Astrocyte of the hippocampus (primary cell): Measurements from ENCODE around the gene FYCO1.

ENCODE experiments used
- DNase-seq: peaks from one replicate; pipeline ENCODE4 v3.0.0; 2011; ENCODE audit warnings: low read depth, low spot score

Gene FYCO1

DNA sequence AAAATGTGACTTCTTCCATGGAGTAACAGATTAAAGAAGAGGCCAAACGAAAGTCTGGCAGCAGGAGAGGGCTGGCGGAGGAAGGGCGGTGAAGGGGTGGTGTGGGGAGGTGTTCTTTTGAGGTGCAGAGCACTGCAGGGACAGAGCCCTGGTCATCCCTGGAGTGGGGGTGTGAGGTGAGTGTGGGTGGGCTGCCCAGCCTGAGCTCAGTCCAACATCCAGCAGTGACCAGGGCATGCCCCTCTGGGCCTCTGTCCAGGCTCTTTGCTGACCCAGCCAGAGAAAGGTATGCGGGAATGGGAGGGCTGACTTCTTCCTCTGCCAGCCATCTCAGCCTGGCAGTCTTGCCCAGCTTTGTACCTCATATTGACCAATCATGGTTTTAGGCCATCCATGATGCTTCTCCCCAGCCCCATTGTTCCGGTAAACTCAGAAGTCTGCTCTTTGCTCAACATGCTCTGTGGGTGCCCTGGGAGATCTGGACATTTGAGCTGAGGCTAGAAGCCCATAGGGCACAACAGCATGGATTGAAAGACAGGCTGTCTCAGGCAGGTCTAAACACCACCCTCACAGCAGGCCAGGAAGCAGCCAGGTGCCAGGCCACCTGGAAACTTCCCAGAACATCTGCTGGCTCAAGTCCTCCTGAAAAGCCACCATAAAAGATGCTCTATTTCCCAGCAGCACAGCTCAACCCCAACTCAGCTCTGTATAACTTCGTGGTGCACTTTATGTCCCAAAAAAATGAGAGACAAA, 78.3 kb downstream of the FYCO1 start:
- no peak for DNase-seq

GRCh38 chr3:45915518-45916231, 79.9 kb downstream of the FYCO1 start:
- DNase-seq, result peak; percentile 66

DNA sequence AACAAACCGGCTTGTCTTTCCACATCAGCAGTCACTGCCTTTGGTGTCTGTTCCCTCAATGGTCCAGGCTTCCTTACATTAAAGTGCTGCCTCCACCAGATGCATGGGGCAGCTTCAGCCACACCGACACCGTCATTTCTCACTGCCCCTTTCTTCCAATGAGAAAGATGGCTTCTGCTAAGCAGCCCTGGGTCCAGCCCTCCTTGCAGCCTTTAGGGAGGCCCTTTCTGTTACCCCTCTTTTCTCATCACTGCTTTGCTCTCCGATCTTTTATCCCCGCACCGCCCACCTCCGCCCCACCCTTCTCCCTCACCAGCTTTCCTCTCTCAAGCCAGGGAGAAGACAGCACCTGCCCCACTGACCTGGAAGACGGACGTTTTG, 80.6 kb downstream of the FYCO1 start:
- DNase-seq, result no peak

DNA sequence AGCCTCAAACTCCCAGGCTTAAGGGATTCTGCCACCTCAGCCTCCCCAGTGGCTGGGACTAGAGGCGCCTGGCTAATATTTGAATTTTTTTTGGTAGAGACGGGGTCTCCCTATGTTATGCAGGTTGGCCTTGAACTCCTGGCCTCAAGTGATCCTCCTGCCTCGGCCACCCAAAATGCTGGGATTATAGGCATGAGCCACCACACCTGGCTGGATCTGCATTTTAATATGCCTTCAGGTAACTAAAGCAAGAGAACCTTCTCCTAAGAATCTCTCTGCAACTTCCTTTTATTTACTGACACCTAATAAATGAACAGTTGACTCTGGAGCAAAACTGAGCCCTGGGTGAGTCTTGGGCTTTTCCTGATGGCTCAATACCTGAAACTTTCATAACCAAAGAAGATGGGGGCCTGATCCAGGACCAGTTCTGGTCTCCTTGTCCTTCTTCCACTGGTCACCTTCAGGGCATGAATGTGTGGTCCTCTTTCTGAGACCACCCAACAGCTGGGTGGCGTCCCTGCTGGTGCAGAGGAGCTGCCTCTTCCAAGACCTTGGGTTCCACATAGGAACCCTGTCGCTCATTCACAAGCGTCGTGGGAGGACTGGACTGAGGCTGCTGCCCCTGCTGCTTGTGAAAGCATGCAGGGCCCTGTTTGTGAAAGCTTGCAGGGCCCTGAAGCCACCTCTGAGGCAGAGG, 81.1 kb downstream of the FYCO1 start:
- no peak for DNase-seq

DNA sequence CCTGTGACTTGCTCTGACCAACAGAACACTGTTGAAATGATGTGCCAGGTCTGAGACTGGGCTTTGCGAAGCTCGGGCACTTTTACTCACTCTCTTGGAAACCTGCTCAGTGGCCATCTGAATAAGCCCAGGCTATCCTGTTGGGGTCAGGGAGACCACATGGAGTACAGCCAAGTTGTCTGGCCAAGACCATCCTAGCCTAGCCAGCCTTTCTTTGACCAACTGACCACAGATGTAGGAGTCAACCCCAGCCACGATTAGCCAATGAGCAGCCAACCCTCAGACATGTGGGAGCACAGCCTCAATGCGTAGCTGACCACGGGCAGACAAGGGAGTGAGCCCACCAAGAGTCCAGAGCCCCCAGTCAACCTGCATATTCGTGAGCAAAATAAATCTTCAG, 83.2 kb downstream of the FYCO1 start:
- no peak for DNase-seq

GRCh38 chr3:45911511-45912226, 84.0 kb downstream of the FYCO1 start:
- DNase-seq, result no peak

GRCh38 chr3:45910892-45911291, 84.7 kb downstream of the FYCO1 start:
- DNase-seq, result peak; percentile 25

DNA sequence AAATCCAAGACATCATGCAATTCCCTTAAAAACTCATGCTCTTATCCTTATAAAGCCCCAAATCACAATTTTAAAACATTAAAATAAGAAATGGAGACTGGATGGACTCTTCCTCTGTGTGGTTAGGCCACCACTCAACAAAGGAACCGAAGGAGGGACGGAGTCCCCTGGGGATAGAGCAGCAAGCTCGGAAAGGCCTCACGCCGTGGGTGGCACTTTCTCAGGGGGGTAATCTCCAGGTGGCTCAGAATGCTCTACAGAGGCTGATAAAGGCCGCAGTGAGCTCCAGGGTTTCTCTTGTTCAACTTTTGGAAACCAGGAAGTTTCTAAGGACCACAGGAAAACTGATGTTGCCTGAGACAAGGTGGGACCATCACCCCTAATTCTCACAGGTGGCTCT, 86.1 kb downstream of the FYCO1 start:
- DNase-seq, result no peak

DNA sequence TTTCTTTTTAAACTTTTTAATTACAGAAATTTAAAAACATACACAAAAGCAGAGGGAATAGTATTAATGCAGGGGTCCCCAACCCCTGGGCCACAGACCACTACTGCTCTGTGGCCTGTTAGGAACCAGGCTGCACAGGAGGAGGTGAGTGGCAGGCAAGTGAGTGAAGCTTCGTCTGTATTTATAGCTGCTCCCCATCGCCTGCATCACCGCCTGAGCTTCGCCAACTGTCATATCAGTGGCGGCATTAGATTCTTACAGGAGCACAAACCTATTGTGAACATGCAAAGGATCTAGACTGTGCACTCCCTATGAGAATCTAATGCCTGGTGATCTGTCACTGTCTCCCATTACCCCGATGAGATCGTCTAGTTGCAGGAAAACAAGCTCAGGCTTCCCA, 86.9 kb downstream of the FYCO1 start:
- DNase-seq, result no peak

DNA sequence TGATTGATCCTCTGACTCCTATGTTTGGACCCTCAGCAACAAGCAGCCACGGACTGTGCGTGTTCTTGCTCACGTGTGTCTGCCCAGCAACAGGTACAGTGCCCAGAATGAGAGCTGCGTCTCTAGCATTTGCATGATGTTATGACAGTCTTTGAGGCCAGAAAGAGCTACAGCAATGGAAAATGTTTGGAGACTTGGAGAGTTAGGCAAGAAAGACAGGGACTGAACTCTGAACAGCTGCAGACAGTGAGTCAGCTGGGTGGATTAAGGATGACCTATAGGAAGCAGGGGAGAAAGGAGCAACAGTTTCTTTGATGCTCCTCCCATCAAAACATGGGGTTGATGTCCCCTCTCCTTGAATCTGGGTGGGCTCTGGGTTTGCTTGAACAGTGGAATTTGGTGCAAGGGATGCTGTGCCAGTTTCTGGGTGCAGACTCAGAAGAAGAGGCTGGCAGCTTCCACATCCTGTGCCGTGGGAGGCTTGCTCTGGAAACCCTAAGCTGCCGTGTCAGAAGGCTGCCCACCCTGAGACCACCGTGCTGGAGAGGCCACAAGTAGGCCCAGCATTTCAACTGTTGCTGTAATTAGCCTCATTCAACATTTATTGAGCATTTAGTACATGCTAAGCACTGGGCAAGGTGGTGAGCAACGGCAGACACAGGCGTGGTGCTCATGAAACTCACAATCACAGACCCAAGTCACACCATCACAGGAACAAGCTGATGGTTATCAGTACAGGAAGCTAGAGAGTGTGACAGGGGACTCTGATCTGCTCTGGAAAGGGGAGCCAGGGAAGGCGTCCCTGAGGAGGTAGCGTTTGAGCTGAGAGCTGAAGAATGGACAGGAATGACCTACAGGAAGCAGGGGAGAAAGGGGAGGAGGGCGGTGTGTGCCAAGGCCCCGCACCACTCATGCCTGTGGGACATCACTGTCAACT, 87.6 kb downstream of the FYCO1 start:
- DNase-seq, result no peak

DNA sequence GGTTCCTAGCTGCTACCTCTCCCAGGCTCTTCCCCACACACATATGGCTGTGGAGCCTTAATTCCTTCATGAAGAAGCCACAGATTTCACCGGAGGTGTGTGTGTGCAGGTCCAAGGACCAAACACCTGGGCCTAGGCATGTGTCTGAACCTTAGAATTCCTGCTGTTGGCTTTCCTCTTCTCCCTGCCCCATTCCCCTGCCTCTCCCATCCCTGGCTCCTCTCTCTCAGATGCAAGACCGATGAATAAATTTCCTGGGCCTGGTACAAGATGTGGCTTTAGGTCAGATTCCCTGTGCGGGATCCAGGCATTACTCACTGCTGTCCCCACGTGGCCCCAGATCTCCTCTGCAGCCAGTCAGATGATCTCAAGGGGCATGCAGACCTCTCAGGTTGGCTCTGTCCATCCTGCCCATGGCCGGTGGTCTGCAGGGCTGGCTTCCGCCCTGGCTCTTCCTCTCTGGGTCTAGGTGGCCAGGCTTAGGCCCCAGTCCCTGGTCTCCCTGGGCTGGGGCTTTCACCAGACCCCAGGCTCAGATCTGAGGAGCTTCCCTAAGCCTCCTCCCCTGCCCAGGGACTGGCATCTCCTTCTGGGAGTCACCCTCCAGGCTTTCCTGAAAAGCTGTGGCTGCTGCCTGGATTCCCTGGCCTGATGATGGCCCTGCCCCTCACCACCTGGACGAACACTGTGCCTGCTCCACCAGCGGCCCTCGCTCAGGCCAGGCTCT, 88.8 kb downstream of the FYCO1 start:
- peak; percentile 63 for DNase-seq

GRCh38 chr3:45905755-45906154, 89.9 kb downstream of the FYCO1 start:
- no peak for DNase-seq

GRCh38 chr3:45904931-45905330, 90.7 kb downstream of the FYCO1 start:
- DNase-seq, result no peak

GRCh38 chr3:45896956-45897355, 98.7 kb downstream of the FYCO1 start:
- peak; percentile 61 for DNase-seq

GRCh38 chr3:45895686-45896468, 99.7 kb downstream of the FYCO1 start:
- DNase-seq, result no peak

- no peak for DNase-seq
These were observed 101.6 kb downstream of the FYCO1 start for GRCh38 chr3:45894015-45894414.

GRCh38 chr3:45892161-45892560, 103.5 kb downstream of the FYCO1 start:
- DNase-seq, result no peak

GRCh38 chr3:45890405-45890804, 105.2 kb downstream of the FYCO1 start:
- DNase-seq, result no peak

- DNase-seq, result no peak
These were observed 106.3 kb downstream of the FYCO1 start for GRCh38 chr3:45889337-45889736.
